SH-SY5Y (cell line): ENCODE data around the gene MYO5C.

ENCODE experiments used
- GATA2 ChIP-seq: IDR thresholded peaks from 2 replicates; pipeline ENCODE4 v1.6.1; 2011; ENCODE audit warnings: mild to moderate bottlenecking, low read depth, low read length
- GATA3 ChIP-seq: IDR thresholded peaks from 2 replicates; pipeline ENCODE4 v1.6.1; 2011; ENCODE audit warnings: low read depth, mild to moderate bottlenecking, low read length, moderate library complexity

DNA sequence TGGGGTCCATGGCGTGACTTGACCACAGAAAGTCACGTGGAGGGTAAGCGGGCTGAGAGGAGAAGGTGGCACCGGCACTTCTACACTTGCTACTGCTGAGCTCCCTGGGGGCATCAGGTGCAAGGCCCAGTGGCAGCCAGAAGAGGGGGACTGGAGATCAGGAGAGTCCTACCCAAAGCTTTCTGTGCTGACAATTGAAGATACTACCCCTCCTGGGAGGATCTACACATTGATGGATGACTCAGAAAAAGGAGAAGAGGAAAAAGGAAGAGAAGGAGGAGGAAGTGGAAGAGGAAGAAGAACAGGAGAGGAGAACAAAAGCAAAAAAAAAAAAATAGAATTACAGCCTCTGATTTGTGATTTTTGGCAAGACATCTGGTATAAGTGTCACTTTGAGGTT is 41.2 kb downstream of the MYO5C start:
- no peak for TF ChIP-seq GATA3
- no peak for TF ChIP-seq GATA2
